HCT116 (cell line): ENCODE measurements around the gene SPSB1. TPM values are rescaled to one million over a fixed set of nuclear protein-coding genes. Genes with fewer than 3 reads are reported as not detected.

ENCODE experiments used
- ATAC-seq: fragments of 200-7000 bp; cut with Tn5 transposase; 2 replicates; pipeline ENCODE4 v1.9.1; 2020; ENCODE audit warnings: mild to moderate bottlenecking, moderate library complexity
- BruUV-seq: library from RNA; stranded (reverse); fragments of 400-500 nt; replicated peaks from 2 replicates; lab custom pipeline; 2021; lab: Mats Ljungman, UMichigan
- CTCF ChIA-PET: fragments of 300-600 bp; sonication (Branson Sonifier 250); formaldehyde crosslinking; loops from one replicate; lab custom pipeline; 2021; ENCODE audit warnings: antibody characterized with exemption; lab: Charles Lee
- POLR2A ChIA-PET: fragments of 300-600, 350-600 bp; sonication (Branson Sonifier 250); formaldehyde crosslinking; loops from one replicate; lab custom pipeline; 2021; ENCODE audit warnings: antibody characterized with exemption; lab: Charles Lee
- RAD21 ChIA-PET, 2 experiments: fragments of 300-600 bp; sonication (Branson Sonifier 250); formaldehyde crosslinking; loops; one replicate each; lab custom pipeline; 2023; ENCODE audit warnings: low total read pairs in 2 of 2; ENCODE audit not compliant: uncharacterized antibody in 2 of 2, unreplicated experiment in 2 of 2, low non-redundant PET in 1 of 2; lab: Charles Lee
- DNase-seq: peaks from one replicate; pipeline ENCODE4 v3.0.0-alpha.2; 2010; ENCODE audit warnings: low read depth, low spot score
- H2AFZ ChIP-seq: fragments of 200-600 bp; shearing (Covaris generic), sonication (generic); 2 replicates; pipeline ENCODE4 v1.6.1; 2017; ENCODE audit warnings: low read depth, mixed run types, mixed read lengths, antibody characterized with exemption, low read length; ENCODE audit not compliant: poor library complexity, severe bottlenecking
- H3K27ac ChIP-seq: 2 replicates; pipeline ENCODE4 v1.5.1; 2012; ENCODE audit warnings: low read depth, low read length
- H3K27me3 ChIP-seq: fragments of 200-600 bp; sonication (generic); 2 replicates; pipeline ENCODE4 v1.6.1; 2016; ENCODE audit warnings: mixed run types, low read length, mixed read lengths; ENCODE audit not compliant: insufficient read depth
- H3K36me3 ChIP-seq, 2 experiments: fragments of 200-500 bp in 1 of 2; fragments of 200-600 bp in 1 of 2; sonication (Bioruptor generic) in 1 of 2; sonication (generic) in 1 of 2; 2 replicates each; pipeline versions ENCODE4 v1.5.1 to v1.6.1; 2014 to 2016; ENCODE audit warnings: low read length in 2 of 2, inconsistent platforms in 1 of 2, mixed read lengths in 1 of 2, mixed run types in 1 of 2; ENCODE audit not compliant: insufficient read depth in 2 of 2, control insufficient read depth in 1 of 2
- H3K4me1 ChIP-seq, 2 experiments: fragments of 200-600 bp in 1 of 2; sonication (generic) in 1 of 2; 2 replicates each; pipeline versions ENCODE4 v1.5.1 to v1.6.1; 2012 to 2017; ENCODE audit warnings: low read length in 2 of 2, inconsistent platforms in 1 of 2, mild to moderate bottlenecking in 1 of 2, mixed read lengths in 1 of 2, mixed run types in 1 of 2, moderate library complexity in 1 of 2; ENCODE audit not compliant: insufficient read depth in 2 of 2, control insufficient read depth in 1 of 2
- H3K4me2 ChIP-seq: fragments of 200-600 bp; sonication (generic); 2 replicates; pipeline ENCODE4 v1.6.1; 2017; ENCODE audit warnings: mixed run types, low read length, mixed read lengths
- H3K4me3 ChIP-seq, 2 experiments: fragments of 200-600 bp in 1 of 2; sonication (generic) in 1 of 2; replicated peaks in 1 of 2; 2 replicates each; pipeline ENCODE4 v1.5.1; 2011 to 2016; ENCODE audit warnings: low read length in 2 of 2, control low read depth in 1 of 2, low read depth in 1 of 2, mild to moderate bottlenecking in 1 of 2, mixed read lengths in 1 of 2, mixed run types in 1 of 2
- H3K79me2 ChIP-seq: fragments of 200-600 bp; sonication (generic); 2 replicates; pipeline ENCODE4 v1.6.1; 2017; ENCODE audit warnings: mild to moderate bottlenecking, mixed run types, low read length, moderate library complexity, mixed read lengths; ENCODE audit not compliant: insufficient read depth
- H3K9ac ChIP-seq: fragments of 200-600 bp; sonication (generic); 2 replicates; pipeline ENCODE4 v1.6.1; 2016; ENCODE audit warnings: low read length, mixed read lengths
- H3K9me2 ChIP-seq: fragments of 200-600 bp; sonication (generic), shearing (Covaris generic); 2 replicates; pipeline ENCODE4 v1.6.1; 2017; ENCODE audit warnings: mixed run types, mild to moderate bottlenecking, moderate library complexity; ENCODE audit not compliant: insufficient read depth
- H3K9me3 ChIP-seq, 2 experiments: fragments of 200-500 bp in 1 of 2; fragments of 200-600 bp in 1 of 2; sonication (Bioruptor generic) in 1 of 2; sonication (generic) in 1 of 2; 2 replicates each; pipeline ENCODE4 v1.6.1; 2014 to 2017; ENCODE audit warnings: low read length in 2 of 2, mixed read lengths in 2 of 2, inconsistent platforms in 1 of 2, low read depth in 1 of 2, mild to moderate bottlenecking in 1 of 2, mixed run types in 1 of 2, moderate library complexity in 1 of 2; ENCODE audit not compliant: control insufficient read depth in 1 of 2, insufficient read depth in 1 of 2
- H4K20me1 ChIP-seq: fragments of 200-600 bp; sonication (generic), shearing (Covaris generic); 2 replicates; pipeline ENCODE4 v1.6.1; 2017; ENCODE audit warnings: mixed run types, mild to moderate bottlenecking, moderate library complexity; ENCODE audit not compliant: insufficient read depth
- CBX3 ChIP-seq: IDR thresholded peaks from 2 replicates; pipeline ENCODE4 v1.6.1; 2012; ENCODE audit warnings: low read depth
- CEBPB ChIP-seq: IDR thresholded peaks from 2 replicates; pipeline ENCODE4 v1.6.1; 2012; ENCODE audit warnings: low read depth
- EGR1 ChIP-seq: IDR thresholded peaks from 2 replicates; pipeline ENCODE4 v1.6.1; 2012; ENCODE audit warnings: low read depth
- EZH2 ChIP-seq: fragments of 200-600 bp; sonication (generic); IDR thresholded peaks from 2 replicates; pipeline ENCODE4 v1.6.1; 2017; ENCODE audit warnings: antibody characterized with exemption, mixed run types
- MAX ChIP-seq: IDR thresholded peaks from 2 replicates; pipeline ENCODE4 v1.6.1; 2012
- RAD21 ChIP-seq: IDR thresholded peaks from 2 replicates; pipeline ENCODE4 v1.6.1; 2012; ENCODE audit warnings: low read depth, mild to moderate bottlenecking
- TCF7L2 ChIP-seq: IDR thresholded peaks from 2 replicates; pipeline ENCODE4 v1.7.0; 2011; ENCODE audit warnings: borderline replicate concordance, inconsistent platforms; ENCODE audit not compliant: insufficient read depth, insufficient read length; ENCODE audit errors: extremely low read depth
- YY1 ChIP-seq: IDR thresholded peaks from 2 replicates; pipeline ENCODE4 v1.6.1; 2011; ENCODE audit warnings: low read length, low read depth, moderate library complexity, mild to moderate bottlenecking; ENCODE audit not compliant: insufficient replicate concordance; ENCODE audit errors: extremely low read depth
- ZFX ChIP-seq: fragments of 450-650 bp; IDR thresholded peaks from 2 replicates; pipeline ENCODE4 v1.6.1; 2017
- intact Hi-C: fragments of 100-400 bp; cut with micrococcal nuclease; formaldehyde crosslinking; loops from 2 replicates; pipeline ENCODE4 v1.10.0; 2022
- total RNA-seq: library from RNA; stranded (reverse); gene quantifications from one replicate; pipeline ENCODE4 v1.2.1, GENCODE V29; 2021; ENCODE audit not compliant: unreplicated experiment

SPSB1 gene
- total RNA-seq, 1 experiment from 2014 or later, result 10.8 TPM

- TF ChIP-seq MAX (no peak), EGR1 (no peak), CBX3 (no peak), CEBPB (no peak), ZFX (no peak), TCF7L2 (no peak)
These were observed 49.5 kb upstream of the SPSB1 start (continued) for GRCh38 chr1:9243066-9243739.

- Histone ChIP-seq H3K9me2 (no peaks in the 10 kb centered on the region), H3K27ac (no peak overlapping the region), H3K4me2 (no peak overlapping the region), H3K27me3 (no peaks in the 10 kb centered on the region), H3K4me1 (peaks cover 0 to 5% of the 10 kb centered on the region in 2 experiments; a peak in 2 of 4 replicates), H3K9me3 (no peaks in the 10 kb centered on the region), H2AFZ (no peak overlapping the region), H3K9ac (no peak overlapping the region), H3K4me3 (no peak overlapping the region), H3K36me3 (no peaks in the 10 kb centered on the region), H4K20me1 (no peaks in the 10 kb centered on the region), H3K79me2 (no peaks in the 10 kb centered on the region)
- ChIA-PET POLR2A (no interaction called here), CTCF (interaction anchor here (0.8 to 1.2 kb wide), 3 partner anchors 11 to 247 kb away, joined by 3 to 6 read pairs (median 5); partner anchors contain the start of gene H6PD), RAD21 (no interaction called here)
- intact Hi-C loops, result no loop called here
- ATAC-seq (no peak), DNase-seq (no peak)
- BruUV-seq, result no TSS peak
- TF ChIP-seq YY1 (no peak), RAD21 (no peak), EZH2 (no peak), MAX (no peak)
These were observed 48.0 kb upstream of the SPSB1 start for GRCh38 chr1:9244501-9245229.
